ENCODE results near the gene ARL8A. TPM values are rescaled to one million over a fixed set of nuclear protein-coding genes. Genes with fewer than 3 reads are reported as not detected.

The ARL8A gene

Small RNA genes lying within 50 kb of the gene (small RNA-seq; reads per million reads assigned to genes)
- not detected for gene CRIP1P3 (ENCODE audit: insufficient read depth)

All from mesendoderm (in vitro differentiated cells).